Right atrium auricular region (tissue), 2 donors: Measurements from ENCODE around the gene ARHGAP5. TPM values are rescaled to one million over a fixed set of nuclear protein-coding genes. Genes with fewer than 3 reads are reported as not detected.

Source experiments
- DNase-seq: peaks from one replicate; pipeline ENCODE4 v3.0.0-alpha.2; 2019; ENCODE audit warnings: low spot score
- H3K27ac ChIP-seq, 2 donors: fragments of 200-600 bp; sonication (generic); 1 replicate in 1 of 2; 2 replicates in 1 of 2; pipeline ENCODE4 v1.5.1; 2016 to 2019
- H3K27me3 ChIP-seq, 2 donors: fragments of 200-600 bp; sonication (generic); one replicate each; pipeline versions ENCODE4 v1.5.1 to v1.6.0; 2017 to 2019
- H3K36me3 ChIP-seq: fragments of 200-600 bp; sonication (generic); one replicate; pipeline ENCODE4 v1.5.1; 2016
- H3K4me1 ChIP-seq, 2 donors: fragments of 200-600 bp; sonication (generic); one replicate each; pipeline versions ENCODE4 v1.5.1 to v1.6.0; 2017 to 2019
- H3K4me3 ChIP-seq, 2 donors: fragments of 200-600 bp; sonication (generic); 1 replicate in 1 of 2; 2 replicates in 1 of 2; pipeline ENCODE4 v1.5.1; 2017 to 2019; ENCODE audit warnings: mild to moderate bottlenecking in 1 of 2, moderate library complexity in 1 of 2
- H3K9me3 ChIP-seq, 2 donors: fragments of 200-600 bp; sonication (generic); one replicate each; pipeline ENCODE4 v1.5.1; 2019
- CTCF ChIP-seq, 2 donors: fragments of 200-600 bp; sonication (generic); IDR thresholded peaks; one replicate each; pipeline ENCODE4 v1.5.1; 2019; ENCODE audit warnings: antibody characterized with exemption in 2 of 2
- total RNA-seq, 2 donors: library from RNA; depleted of rRNA; stranded (reverse); fragments of >200 nt; gene quantifications; one replicate each; pipeline ENCODE4 v1.1.0, GENCODE V29; 2016

The ARHGAP5 gene
- total RNA-seq, 2 donors from 2014 or later = 145 to 160 TPM

- no peak for DNase-seq
- no peaks in the 10 kb centered on the region for H3K36me3 ChIP-seq
- peaks cover 0 to 25% of the 10 kb centered on the region in 2 donors for H3K4me1 ChIP-seq
- no peaks in the 10 kb centered on the region for H3K9me3 ChIP-seq
- no peaks in the 10 kb centered on the region for H3K27me3 ChIP-seq
- no peak for TF ChIP-seq CTCF (IDR thresholded peaks at IDR 0.05)
- no peak overlapping the region for H3K4me3 ChIP-seq
- H3K27ac ChIP-seq = no peak overlapping the region
Observed at GRCh38 chr14:32070282-32070681, 6.8 kb upstream of the ARHGAP5 start.

- DNase-seq = no peak
- Histone ChIP-seq H3K27me3 (no peaks in the 10 kb centered on the region), H3K36me3 (no peaks in the 10 kb centered on the region), H3K4me1 (peaks cover 0 to 25% of the 10 kb centered on the region in 2 donors), H3K27ac (peak overlapping the region; percentile 41 to 42), H3K9me3 (no peaks in the 10 kb centered on the region), H3K4me3 (no peak overlapping the region)
- TF ChIP-seq CTCF (IDR thresholded peaks at IDR 0.05) = no peak
Observed at GRCh38 chr14:32072676-32073075, 4.4 kb upstream of the ARHGAP5 start.

- Histone ChIP-seq H3K27ac (peak overlapping the region; percentile 96 to 100), H3K9me3 (no peaks in the 10 kb centered on the region), H3K27me3 (no peaks in the 10 kb centered on the region)
Observed at GRCh38 chr14:32073537-32074189, 3.4 kb upstream of the ARHGAP5 start.

GRCh38 chr14:32074887-32075572, 2.1 kb upstream of the ARHGAP5 start:
- peak overlapping the region; percentile 96 to 100 for H3K27ac ChIP-seq

More at GRCh38 chr14:32073537-32074189, 3.4 kb upstream of the ARHGAP5 start:
- H3K4me1 ChIP-seq = peaks cover 0 to 30% of the 10 kb centered on the region in 2 donors
- peak; percentile 60 to 84 for TF ChIP-seq CTCF (IDR thresholded peaks at IDR 0.05)
- no peak overlapping the region for H3K4me3 ChIP-seq
- DNase-seq = no peak
- no peaks in the 10 kb centered on the region for H3K36me3 ChIP-seq

GRCh38 chr14:32075672-32076277, 1.3 kb upstream of the ARHGAP5 start:
- peak overlapping the region; percentile 96 to 100 for H3K27ac ChIP-seq
- H3K4me1 ChIP-seq = peaks cover 0 to 49% of the 10 kb centered on the region in 2 donors
- H3K4me3 ChIP-seq = peak overlapping the region; percentile 89 to 98
- no peaks in the 10 kb centered on the region for H3K27me3 ChIP-seq
- TF ChIP-seq CTCF (IDR thresholded peaks at IDR 0.05) = no peak
- H3K9me3 ChIP-seq = no peaks in the 10 kb centered on the region
- DNase-seq = peak; percentile 58
- H3K36me3 ChIP-seq = no peaks in the 10 kb centered on the region

More at GRCh38 chr14:32074887-32075572, 2.1 kb upstream of the ARHGAP5 start:
- Histone ChIP-seq H3K4me3 (peak overlapping the region; percentile 89 to 98), H3K9me3 (no peaks in the 10 kb centered on the region), H3K27me3 (no peaks in the 10 kb centered on the region), H3K4me1 (peaks cover 0 to 44% of the 10 kb centered on the region in 2 donors), H3K36me3 (no peaks in the 10 kb centered on the region)
- DNase-seq = no peak
- TF ChIP-seq CTCF (IDR thresholded peaks at IDR 0.05) = no peak
